Fibroblast of skin of right quadriceps (primary cell): Measurements from ENCODE around the gene PUSL1.
A peak's percentile ranks its signal among the peaks of the same experiment; 100 is the strongest.
"Not testable (repeated sequence)": the region's sequence is repeated elsewhere in the genome, so short reads cannot be mapped to it uniquely, and the experiment has no call there.

Source experiments
- DNase-seq: peaks from one replicate; pipeline ENCODE4 v3.0.0-alpha.2; 2013

The PUSL1 gene

GRCh38 chr1:1311107-1312104, 3.0 kb downstream of the PUSL1 start:
- no peak for DNase-seq

GRCh38 chr1:1312450-1313314, 4.3 kb downstream of the PUSL1 start:
- no peak for DNase-seq

GRCh38 chr1:1313500-1314236, 5.3 kb downstream of the PUSL1 start:
- no peak for DNase-seq

GRCh38 chr1:1314237-1314586, 5.8 kb downstream of the PUSL1 start:
- DNase-seq, result no peak

GRCh38 chr1:1314678-1315335, 6.4 kb downstream of the PUSL1 start:
- no peak for DNase-seq

- no peak for DNase-seq
These were observed 7.1 kb downstream of the PUSL1 start for GRCh38 chr1:1315435-1315954.

- not testable (repeated sequence) for DNase-seq
These were observed 7.8 kb downstream of the PUSL1 start for GRCh38 chr1:1316199-1316598.

GRCh38 chr1:1317420-1317819, 9.0 kb downstream of the PUSL1 start:
- no peak for DNase-seq

- DNase-seq, result peak; percentile 90
These were observed 9.8 kb downstream of the PUSL1 start for GRCh38 chr1:1318131-1318652.

- DNase-seq, result no peak
These were observed 10.6 kb downstream of the PUSL1 start for GRCh38 chr1:1318777-1319645.

- no peak for DNase-seq
These were observed 11.2 kb downstream of the PUSL1 start for GRCh38 chr1:1319646-1319941.

- DNase-seq, result no peak
These were observed 12.5 kb downstream of the PUSL1 start for GRCh38 chr1:1320666-1321448.

- no peak for DNase-seq
These were observed 13.1 kb downstream of the PUSL1 start for GRCh38 chr1:1321477-1321876.

GRCh38 chr1:1322418-1322817, 14.0 kb downstream of the PUSL1 start:
- no peak for DNase-seq

GRCh38 chr1:1322952-1323351, 14.6 kb downstream of the PUSL1 start:
- DNase-seq, result no peak

- DNase-seq, result no peak
These were observed 15.7 kb downstream of the PUSL1 start for GRCh38 chr1:1324084-1324523.

- DNase-seq, result peak; percentile 88
These were observed 16.3 kb downstream of the PUSL1 start, which contains the start of the genes CPTP and INTS11 for GRCh38 chr1:1324524-1325287. Gene CPTP (plus strand): TSS chr1:1324802. CDS start chr1:1326911, 2,109 bp downstream. Gene INTS11 (minus strand): TSS chr1:1324660. CDS start chr1:1324608, 52 bp downstream.

- no peak for DNase-seq
These were observed 17.1 kb downstream of the PUSL1 start for GRCh38 chr1:1325288-1326074.
